ENCODE data around the gene PLA2G5. TPM values are rescaled to one million over a fixed set of nuclear protein-coding genes. Genes with fewer than 3 reads are reported as not detected.

The PLA2G5 gene
- total RNA-seq, 2 donors from 2014 or later, result not detected

DNA sequence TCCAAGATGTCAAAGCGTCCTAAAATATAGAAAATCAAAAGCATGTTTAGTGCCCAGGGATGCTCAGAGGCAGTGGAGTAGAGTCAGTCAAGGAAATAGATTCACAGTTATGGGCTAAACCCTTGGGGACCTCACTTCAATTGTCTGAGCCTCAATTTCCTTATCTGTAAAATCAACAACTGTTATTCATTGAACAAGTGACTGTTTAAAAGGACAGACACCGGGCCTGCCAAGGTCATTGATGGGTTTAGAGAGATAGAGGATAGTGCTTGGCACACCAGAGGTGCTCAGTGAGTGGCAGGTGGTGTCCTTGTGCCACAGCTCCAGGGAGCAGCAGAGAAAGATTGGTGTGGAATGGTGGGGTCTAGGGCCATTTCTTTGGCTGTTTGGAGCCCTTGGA, 12.8 kb downstream of the PLA2G5 start:
- Histone ChIP-seq H3K27me3 (ENCODE audit: control insufficient read depth, insufficient read depth, low read length, poor library complexity, severe bottlenecking) (no peaks in the 10 kb centered on the region), H3K4me1 (ENCODE audit: control insufficient read depth, insufficient read depth, low read length) (no peaks in the 10 kb centered on the region), H3K9me3 (ENCODE audit: control insufficient read depth, low read length) (no peaks in the 10 kb centered on the region), H3K9ac (ENCODE audit: extremely low read depth, low read length, poor library complexity, severe bottlenecking) (no peak overlapping the region), H3K4me3 (ENCODE audit: low read length) (no peak overlapping the region), H3K36me3 (ENCODE audit: control insufficient read depth, insufficient read depth, low read length) (no peaks in the 10 kb centered on the region), H3K27ac (ENCODE audit: low read depth, low read length) (no peak overlapping the region)
- no peak overlapping the region for H3K4me3 Mint-ChIP-seq
- DNase-seq, result no peak
- no peaks in the 10 kb centered on the region for H3K27me3 Mint-ChIP-seq (ENCODE audit: insufficient read depth)
- H3K36me3 Mint-ChIP-seq (ENCODE audit: low read depth), result no peaks in the 10 kb centered on the region
- H3K4me1 Mint-ChIP-seq, result peaks cover 32% of the 10 kb centered on the region
- no peak overlapping the region for H3K27ac Mint-ChIP-seq
- WGBS, 2 experiments (ENCODE audit: insufficient coverage in 1 of 2, insufficient read length in 1 of 2), result 94 to 95% methylated on average over 2 of the region's 2 CpGs
- no peak for TF ChIP-seq CTCF (conservative IDR thresholded peaks at IDR 0.05)
- no peaks in the 10 kb centered on the region for H3K9me3 Mint-ChIP-seq

DNA sequence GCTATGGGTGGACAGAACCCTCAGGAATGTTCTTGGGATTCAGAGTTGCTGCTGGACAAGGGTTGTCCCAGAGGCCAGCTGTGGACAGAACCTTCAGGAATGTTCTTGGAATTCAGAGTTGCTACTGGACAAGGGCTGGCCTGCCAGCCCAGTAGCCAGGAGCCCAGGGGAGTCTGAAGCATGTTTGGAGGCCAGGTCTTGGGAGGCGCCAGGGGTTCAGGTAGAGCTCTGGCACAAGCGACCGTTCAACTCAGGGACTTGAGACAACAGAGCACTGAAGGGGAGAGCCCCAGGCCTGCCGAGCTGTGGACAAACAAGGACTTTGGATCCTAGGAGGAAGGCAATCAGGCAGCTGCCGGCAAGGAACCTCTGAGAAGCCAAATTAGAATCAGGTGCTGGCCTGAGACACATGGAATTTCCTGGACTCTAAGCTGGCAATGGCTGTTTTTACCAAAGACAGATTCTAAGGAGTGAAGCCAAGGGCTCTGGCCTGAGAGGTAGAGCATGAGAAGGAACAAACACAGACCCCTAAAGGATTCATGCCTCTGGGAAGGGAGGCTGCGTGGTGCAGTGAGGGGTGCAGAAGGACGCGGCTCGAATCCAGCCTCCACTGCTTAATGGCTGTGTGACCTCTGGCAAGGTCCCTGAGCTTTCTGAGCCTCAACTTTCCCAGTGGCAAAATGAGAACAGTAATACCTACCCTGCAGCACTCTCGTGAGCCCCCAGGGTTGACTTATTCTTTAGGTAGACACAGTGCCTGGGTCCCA, 13.4 kb downstream of the PLA2G5 start:
- no peak for TF ChIP-seq CTCF (conservative IDR thresholded peaks at IDR 0.05)
- Mint-ChIP-seq H3K4me3 (no peak overlapping the region), H3K27ac (no peak overlapping the region), H3K9me3 (no peaks in the 10 kb centered on the region), H3K4me1 (peaks cover 32% of the 10 kb centered on the region), H3K27me3 (ENCODE audit: insufficient read depth) (no peaks in the 10 kb centered on the region), H3K36me3 (ENCODE audit: low read depth) (no peaks in the 10 kb centered on the region)
- H3K4me3 ChIP-seq (ENCODE audit: low read length), result no peak overlapping the region
- H3K9me3 ChIP-seq (ENCODE audit: control insufficient read depth, low read length), result no peaks in the 10 kb centered on the region
- no peak overlapping the region for H3K27ac ChIP-seq (ENCODE audit: low read depth, low read length)
- H3K4me1 ChIP-seq (ENCODE audit: control insufficient read depth, insufficient read depth, low read length), result no peaks in the 10 kb centered on the region
- no peak overlapping the region for H3K9ac ChIP-seq (ENCODE audit: extremely low read depth, low read length, poor library complexity, severe bottlenecking)
- no peak for DNase-seq
- 79 to 93% methylated on average over 5 to 10 of the region's 10 CpGs for WGBS, 2 experiments (ENCODE audit: insufficient coverage in 1 of 2, insufficient read length in 1 of 2)
- no peaks in the 10 kb centered on the region for H3K36me3 ChIP-seq (ENCODE audit: control insufficient read depth, insufficient read depth, low read length)
- no peaks in the 10 kb centered on the region for H3K27me3 ChIP-seq (ENCODE audit: control insufficient read depth, insufficient read depth, low read length, poor library complexity, severe bottlenecking)

DNA sequence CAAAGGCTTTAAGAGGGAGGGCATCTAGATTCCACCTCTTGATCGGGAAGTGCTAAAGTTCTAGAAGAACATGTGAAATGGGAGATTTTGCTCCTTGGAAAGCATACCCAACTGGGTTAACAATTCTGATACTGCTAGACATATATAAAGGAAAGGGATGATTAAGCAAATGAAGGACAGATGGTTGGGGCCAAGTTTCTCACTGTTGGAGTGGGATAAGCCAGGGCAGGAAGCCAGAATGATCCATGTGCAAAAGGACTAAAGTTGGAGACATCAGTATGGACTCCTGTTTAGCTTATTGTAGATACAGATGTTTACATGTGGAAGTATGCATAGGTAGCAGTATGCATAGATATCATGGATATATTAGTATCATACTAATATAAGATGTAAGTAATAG, 16.8 kb downstream of the PLA2G5 start:
- H3K4me3 ChIP-seq (ENCODE audit: low read length), result no peak overlapping the region
- H3K27ac ChIP-seq (ENCODE audit: low read depth, low read length), result no peak overlapping the region
- H3K27me3 Mint-ChIP-seq (ENCODE audit: insufficient read depth), result peaks cover 2% of the 10 kb centered on the region
- WGBS, 2 experiments (ENCODE audit: insufficient coverage in 1 of 2, insufficient read length in 1 of 2), result 88 to 92% methylated on average over 1 of the region's 1 CpG
- H3K36me3 Mint-ChIP-seq (ENCODE audit: low read depth), result no peaks in the 10 kb centered on the region
- peaks cover 17% of the 10 kb centered on the region for H3K4me1 Mint-ChIP-seq
- no peaks in the 10 kb centered on the region for H3K9me3 ChIP-seq (ENCODE audit: control insufficient read depth, low read length)
- TF ChIP-seq CTCF (conservative IDR thresholded peaks at IDR 0.05), result no peak
- no peaks in the 10 kb centered on the region for H3K4me1 ChIP-seq (ENCODE audit: control insufficient read depth, insufficient read depth, low read length)
- H3K27ac Mint-ChIP-seq, result no peak overlapping the region
- H3K27me3 ChIP-seq (ENCODE audit: control insufficient read depth, insufficient read depth, low read length, poor library complexity, severe bottlenecking), result no peaks in the 10 kb centered on the region
- H3K4me3 Mint-ChIP-seq, result no peak overlapping the region
- no peak for DNase-seq
- no peaks in the 10 kb centered on the region for H3K9me3 Mint-ChIP-seq
- H3K9ac ChIP-seq (ENCODE audit: extremely low read depth, low read length, poor library complexity, severe bottlenecking), result no peak overlapping the region
- H3K36me3 ChIP-seq (ENCODE audit: control insufficient read depth, insufficient read depth, low read length), result no peaks in the 10 kb centered on the region

Measured in endodermal cell (in vitro differentiated cells).